GM12878 (cell line): ENCODE data around the gene CXADR. TPM values are rescaled to one million over a fixed set of nuclear protein-coding genes. Genes with fewer than 3 reads are reported as not detected.

Source experiments
- ATAC-seq: fragments of 200-7000 bp; cut with Tn5 transposase; 3 replicates; pipeline ENCODE4 v1.9.1; 2020; ENCODE audit warnings: mild to moderate bottlenecking, moderate library complexity
- BruUV-seq: library from RNA; stranded (reverse); fragments of 400-500 nt; replicated peaks from 2 replicates; lab custom pipeline; 2021; lab: Mats Ljungman, UMichigan
- CTCF ChIA-PET: fragments of 300-600 bp; sonication (Branson Sonifier 250); formaldehyde crosslinking; extraction: SDS; loops from one replicate; lab custom pipeline; 2021; ENCODE audit warnings: inconsistent platforms; lab: Yijun Ruan, JAX
- POLR2A ChIA-PET: fragments of 350-600 bp; formaldehyde crosslinking; extraction: SDS; loops from one replicate; lab custom pipeline; 2021; ENCODE audit warnings: inconsistent platforms; lab: Charles Lee
- RAD21 ChIA-PET: fragments of 300-600 bp; sonication (Branson Sonifier 250); formaldehyde crosslinking; loops from one replicate; lab custom pipeline; 2023; ENCODE audit warnings: antibody characterized with exemption; ENCODE audit not compliant: unreplicated experiment; lab: Charles Lee
- SMC1A ChIA-PET: fragments of 300-600 bp; sonication (Branson Sonifier 250); formaldehyde crosslinking; loops from one replicate; lab custom pipeline; 2023; ENCODE audit not compliant: unreplicated experiment, uncharacterized antibody; lab: Charles Lee
- DNase-seq: peaks from one replicate; pipeline ENCODE4 v3.0.0-alpha.2; 2011; ENCODE audit warnings: low read depth, low spot score
- FAIRE-seq: peaks from 3 replicates; lab custom pipeline; 2011; peaks lifted over from hg19 to GRCh38; lab: Jason Lieb, UNC
- H2AFZ ChIP-seq: 2 replicates; pipeline ENCODE4 v1.6.0; 2011; ENCODE audit warnings: low read depth, low read length, control low read depth; ENCODE audit not compliant: control insufficient read depth
- H3K27ac ChIP-seq: 2 replicates; pipeline ENCODE4 v1.5.1; 2011; ENCODE audit warnings: control low read depth; ENCODE audit not compliant: control insufficient read depth, insufficient read depth
- H3K27me3 ChIP-seq, 2 experiments: replicated peaks in 1 of 2; 2 replicates each; pipeline versions ENCODE4 v1.6.0 to v1.6.1; 2011; ENCODE audit warnings: low read length in 1 of 2; ENCODE audit not compliant: control insufficient read depth in 2 of 2, insufficient read depth in 2 of 2
- H3K36me3 ChIP-seq, 2 experiments: 2 replicates each; pipeline ENCODE4 v1.5.1; 2011; ENCODE audit warnings: low read length in 1 of 2; ENCODE audit not compliant: control insufficient read depth in 2 of 2, insufficient read depth in 2 of 2
- H3K4me1 ChIP-seq: 2 replicates; pipeline ENCODE4 v1.6.1; 2011; ENCODE audit warnings: mild to moderate bottlenecking, low read length, moderate library complexity, mixed read lengths; ENCODE audit not compliant: control insufficient read depth, insufficient read depth
- H3K4me2 ChIP-seq: 2 replicates; pipeline ENCODE4 v1.6.0; 2011; ENCODE audit warnings: control low read depth; ENCODE audit not compliant: control insufficient read depth, insufficient read depth
- H3K4me3 ChIP-seq: fragments of 200-600 bp; sonication (generic); 2 replicates; pipeline ENCODE4 v1.5.1; 2016
- H3K79me2 ChIP-seq: 2 replicates; pipeline ENCODE4 v1.6.0; 2011; ENCODE audit warnings: low read length; ENCODE audit not compliant: control insufficient read depth, insufficient read depth
- H3K9ac ChIP-seq: 2 replicates; pipeline ENCODE4 v1.8.0; 2011; ENCODE audit warnings: low read length, control low read depth, mixed read lengths; ENCODE audit not compliant: control insufficient read depth, insufficient read depth
- H3K9me3 ChIP-seq: replicated peaks from 3 replicates; pipeline ENCODE4 v1.5.1; 2011; ENCODE audit warnings: mild to moderate bottlenecking, low read length; ENCODE audit not compliant: control insufficient read depth, insufficient read depth
- H4K20me1 ChIP-seq: 2 replicates; pipeline ENCODE4 v1.6.0; 2011; ENCODE audit not compliant: control insufficient read depth, insufficient read depth
- E2F8 ChIP-seq: fragments of 450-650 bp; IDR thresholded peaks from 2 replicates; pipeline ENCODE4 v1.6.1; 2018; ENCODE audit warnings: mild to moderate bottlenecking, low read depth, moderate library complexity; ENCODE audit not compliant: partially characterized antibody
- EZH2 ChIP-seq: IDR thresholded peaks from 2 replicates; pipeline ENCODE4 v1.6.1; 2012; ENCODE audit warnings: low read depth, mild to moderate bottlenecking, control low read depth, inconsistent platforms, low read length, borderline replicate concordance; ENCODE audit not compliant: control insufficient read depth
- KLF5 ChIP-seq: fragments of 450-650 bp; IDR thresholded peaks from 2 replicates; pipeline ENCODE4 v1.6.1; 2014; ENCODE audit warnings: mild to moderate bottlenecking; ENCODE audit not compliant: partially characterized antibody
- RCOR1 ChIP-seq: conservative IDR thresholded peaks from 2 replicates; pipeline ENCODE4 v1.6.1; 2012; ENCODE audit warnings: low read depth, low read length, improper control_type of control experiment
- ZBED1 ChIP-seq: IDR thresholded peaks from 2 replicates; pipeline ENCODE4 v1.6.1; 2016; ENCODE audit warnings: borderline replicate concordance
- ZSCAN29 ChIP-seq: fragments of 450-650 bp; IDR thresholded peaks from 2 replicates; pipeline ENCODE4 v1.6.1; 2017; ENCODE audit warnings: mild to moderate bottlenecking, moderate library complexity
- WGBS: methylation state at CpG from one replicate; pipeline ENCODE4 v1.1.6; 2016; ENCODE audit warnings: low lambda C conversion rate; ENCODE audit not compliant: insufficient replicate concordance, insufficient coverage; ENCODE audit errors: missing lambda C conversion rate; 5-methylcytosine and 5-hydroxymethylcytosine counted together
- in situ Hi-C: fragments of 300-500 bp; cut with MboI; formaldehyde crosslinking; loops from 9 replicates; pipeline ENCODE4 v1.14.3; 2018; ENCODE audit warnings: mixed read lengths
- intact Hi-C: fragments of 100-400 bp; cut with micrococcal nuclease; formaldehyde crosslinking; loops from one replicate; pipeline ENCODE4 v1.14.2; 2022; ENCODE audit not compliant: unreplicated experiment
- polyA plus RNA-seq, 11 experiments: library from polyadenylated mRNA; depleted of rRNA in 4 of 11; unstranded in 6 of 11; stranded (reverse) in 5 of 11; fragments of >200 nt; fragmentation: Nextera tagmentation in 4 of 11; fragmentation: Illumina TruSeq in 1 of 11; extraction: Ambion mirVana in 4 of 11; extraction: Trizol in 1 of 11; gene quantifications; 1 replicate in 1 of 11; 2 replicates in 10 of 11; pipeline versions ENCODE4 v1.2.1 to v1.2.3, GENCODE V29; 2011 to 2016; ENCODE audit warnings: inconsistent platforms in 2 of 11, missing spikeins in 2 of 11, low read depth in 1 of 11
- total RNA-seq, 4 experiments: library from RNA; depleted of rRNA in 3 of 4; stranded (reverse); fragments of >200 nt in 3 of 4; fragmentation: Illumina TruSeq in 1 of 4; extraction: Trizol in 1 of 4; gene quantifications; 2 replicates each; pipeline versions ENCODE4 v1.2.1 to v1.2.3, GENCODE V29; 2013 to 2021

The CXADR gene
- total and polyA plus RNA-seq, 10 of the 15 experiments (the other 5 are each of a cell fraction or from before 2014, with no cell fraction given), result 0.01 to 0.64 (median 0.13) TPM

DNA sequence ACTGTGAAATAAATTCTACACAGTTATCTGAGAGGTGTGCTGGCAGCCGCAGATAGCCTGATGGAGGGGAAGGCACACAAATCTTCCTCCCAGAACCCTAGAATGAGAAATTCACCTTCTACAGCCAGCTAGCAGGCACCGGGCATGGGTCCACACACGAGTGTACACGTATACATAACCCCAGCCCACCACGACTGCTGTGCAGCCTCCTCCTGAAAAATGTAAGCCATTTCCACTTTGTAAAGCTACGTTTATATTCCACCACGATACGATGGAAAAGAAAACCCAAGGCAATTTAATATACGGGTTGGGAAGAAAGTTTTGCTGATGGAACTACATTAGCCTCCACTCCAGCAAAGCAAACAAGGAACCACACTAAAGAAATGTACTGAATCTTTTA lies 98.1 kb downstream of the CXADR start:
- no peaks in the 10 kb centered on the region for H4K20me1 ChIP-seq
- ChIA-PET SMC1A (interaction anchor here (3.9 kb wide), 1 partner anchor 12 kb away, joined by 41 read pairs; no protein-coding TSS in a partner anchor), CTCF (interaction anchor here (1.9 to 4.0 kb wide), 3 partner anchors 9 to 25 kb away, joined by 9 to 17 read pairs (median 12); no protein-coding TSS in a partner anchor), RAD21 (interaction anchor here (0.9 to 1.6 kb wide), 3 partner anchors 13 to 173 kb away, joined by 3 to 7 read pairs (median 4); no protein-coding TSS in a partner anchor)
- H3K9me3 ChIP-seq, result no peaks in the 10 kb centered on the region
- H3K9ac ChIP-seq, result peak overlapping the region; percentile 93
- DNase-seq, result no peak
- 56% methylated on average over 9 of the region's 9 CpGs for WGBS
- no peak for TF ChIP-seq E2F8
- TF ChIP-seq ZBED1, result 0 out of 2 replicates have a peak, but pooled peaks have one; percentile 5
- TF ChIP-seq RCOR1, result no peak
- no peak for TF ChIP-seq KLF5
- no peak for TF ChIP-seq ZSCAN29
- no peak for TF ChIP-seq EZH2
- TF ChIP-seq, all 136 proteins: peak for 1
- Histone ChIP-seq H2AFZ (no peak overlapping the region), H3K79me2 (peaks cover 59% of the 10 kb centered on the region), H3K4me2 (peak overlapping the region; percentile 90), H3K27me3 (no peaks in the 10 kb centered on the region), H3K4me1 (peaks cover 4% of the 10 kb centered on the region), H3K27ac (peak overlapping the region; percentile 70; the same call in 1 of the 2 replicates), H3K36me3 (peaks cover 0 to 10% of the 10 kb centered on the region in 2 experiments; a peak in 2 of 4 replicates), H3K4me3 (peak overlapping the region; percentile 100)
- BruUV-seq, result no TSS peak
- ATAC-seq, result 0 out of 3 replicates have a peak, but pooled peaks have one; percentile 3
- POLR2A ChIA-PET, result interaction anchor here (1.2 kb wide), 2 partner anchors 9 to 165 kb away, joined by 4 to 5 read pairs; no protein-coding TSS in a partner anchor
- intact Hi-C loops (loop anchor here (5.0 to 10.0 kb wide), 2 partner anchors 171 to 204 kb away; partner anchors contain the start of gene C21orf91), in situ Hi-C loops (loop anchor here (5.0 to 25.0 kb wide), 2 partner anchors 171 to 1874 kb away; partner anchors contain the start of gene USP25)
- FAIRE-seq, result no peak
